Peyer's patch (tissue), 4 donors: ENCODE results near the gene KCTD15. TPM values are rescaled to one million over a fixed set of nuclear protein-coding genes. Genes with fewer than 3 reads are reported as not detected.

Experiments
- DNase-seq, 3 donors: peaks; one replicate each; pipeline ENCODE4 v3.0.0-alpha.2; 2017 to 2019
- H3K27ac ChIP-seq, 4 donors: fragments of 200-600 bp; sonication (generic); one replicate each; pipeline ENCODE4 v1.5.1; 2016 to 2019
- H3K27me3 ChIP-seq, 2 donors: fragments of 200-600 bp; sonication (generic); one replicate each; pipeline ENCODE4 v1.5.1; 2019
- H3K36me3 ChIP-seq, 3 donors: fragments of 200-600 bp; sonication (generic); one replicate each; pipeline ENCODE4 v1.5.1; 2016 to 2019
- H3K4me1 ChIP-seq, 4 donors: fragments of 200-600 bp; sonication (generic); one replicate each; pipeline ENCODE4 v1.5.1; 2016 to 2019
- H3K4me3 ChIP-seq, 4 donors: fragments of 200-600 bp; sonication (generic); 1 replicate in 3 of 4; 2 replicates in 1 of 4; pipeline ENCODE4 v1.5.1; 2016 to 2019; ENCODE audit warnings: mild to moderate bottlenecking in 1 of 4
- H3K9me3 ChIP-seq, 4 donors: fragments of 200-600 bp; sonication (generic); one replicate each; pipeline ENCODE4 v1.5.1; 2016 to 2019; ENCODE audit warnings: mild to moderate bottlenecking in 1 of 4
- CTCF ChIP-seq, 6 experiments: fragments of 450-650 bp in 4 of 6; fragments of 200-600 bp in 2 of 6; sonication (generic) in 1 of 6; IDR thresholded peaks; one replicate each; pipeline ENCODE4 v1.5.1; 2017 to 2019; ENCODE audit warnings: antibody characterized with exemption in 6 of 6, mild to moderate bottlenecking in 3 of 6, moderate library complexity in 1 of 6
- POLR2A ChIP-seq, 2 donors: fragments of 450-650 bp; IDR thresholded peaks; one replicate each; pipeline ENCODE4 v1.5.1; 2017; ENCODE audit warnings: antibody characterized with exemption in 2 of 2, mild to moderate bottlenecking in 2 of 2, moderate library complexity in 2 of 2
- total RNA-seq, 4 donors: library from RNA; depleted of rRNA; stranded (reverse); fragments of >200 nt; gene quantifications; one replicate each; pipeline ENCODE4 v1.1.0, GENCODE V29; 2016

The KCTD15 gene
- total RNA-seq, 4 donors from 2014 or later, result 5.4 to 33.5 (median 21.6) TPM

- H3K4me1 ChIP-seq, result no peaks in the 10 kb centered on the region
- no peak for DNase-seq
- no peaks in the 10 kb centered on the region for H3K9me3 ChIP-seq
- H3K36me3 ChIP-seq, result no peaks in the 10 kb centered on the region
- H3K27me3 ChIP-seq, result no peaks in the 10 kb centered on the region
- H3K4me3 ChIP-seq, result no peak overlapping the region
- TF ChIP-seq POLR2A (IDR thresholded peaks at IDR 0.05) (no peak), CTCF (IDR thresholded peaks at IDR 0.05) (no peak)
- H3K27ac ChIP-seq, result no peak overlapping the region
Measured at GRCh38 chr19:33849551-33850147, 53.0 kb downstream of the KCTD15 start.

GRCh38 chr19:33859016-33859415 lies 62.3 kb downstream of the KCTD15 start:
- Histone ChIP-seq H3K27me3 (no peaks in the 10 kb centered on the region), H3K9me3 (no peaks in the 10 kb centered on the region), H3K4me1 (no peaks in the 10 kb centered on the region), H3K4me3 (no peak overlapping the region), H3K27ac (no peak overlapping the region), H3K36me3 (no peaks in the 10 kb centered on the region)
- DNase-seq, result no peak
- TF ChIP-seq POLR2A (IDR thresholded peaks at IDR 0.05) (no peak), CTCF (IDR thresholded peaks at IDR 0.05) (no peak)

- TF ChIP-seq POLR2A (IDR thresholded peaks at IDR 0.05), result no peak
- no peak for TF ChIP-seq CTCF (IDR thresholded peaks at IDR 0.05)
- Histone ChIP-seq H3K9me3 (no peaks in the 10 kb centered on the region), H3K4me1 (no peaks in the 10 kb centered on the region), H3K27ac (no peak overlapping the region), H3K4me3 (no peak overlapping the region), H3K27me3 (no peaks in the 10 kb centered on the region), H3K36me3 (no peaks in the 10 kb centered on the region)
- DNase-seq, result no peak
Measured at GRCh38 chr19:33860312-33861090, 63.8 kb downstream of the KCTD15 start.

GRCh38 chr19:33861950-33862349 lies 65.3 kb downstream of the KCTD15 start:
- no peaks in the 10 kb centered on the region for H3K4me1 ChIP-seq
- H3K27ac ChIP-seq, result no peak overlapping the region
- H3K36me3 ChIP-seq, result no peaks in the 10 kb centered on the region
- no peaks in the 10 kb centered on the region for H3K9me3 ChIP-seq
- H3K4me3 ChIP-seq, result no peak overlapping the region
- no peak for TF ChIP-seq CTCF (IDR thresholded peaks at IDR 0.05)
- no peak for TF ChIP-seq POLR2A (IDR thresholded peaks at IDR 0.05)
- DNase-seq, result no peak
- H3K27me3 ChIP-seq, result no peaks in the 10 kb centered on the region

- Histone ChIP-seq H3K27me3 (no peaks in the 10 kb centered on the region), H3K36me3 (no peaks in the 10 kb centered on the region), H3K9me3 (no peaks in the 10 kb centered on the region), H3K27ac (no peak overlapping the region), H3K4me3 (no peak overlapping the region), H3K4me1 (no peaks in the 10 kb centered on the region)
- DNase-seq, result no peak
- TF ChIP-seq POLR2A (IDR thresholded peaks at IDR 0.05) (no peak), CTCF (IDR thresholded peaks at IDR 0.05) (no peak)
Measured at GRCh38 chr19:33862981-33863380, 66.3 kb downstream of the KCTD15 start.
